Measurements from ENCODE around the gene HIBCH.
"Not testable (repeated sequence)": the region's sequence is repeated elsewhere in the genome, so short reads cannot be mapped to it uniquely, and the experiment has no call there.

Gene HIBCH

DNA sequence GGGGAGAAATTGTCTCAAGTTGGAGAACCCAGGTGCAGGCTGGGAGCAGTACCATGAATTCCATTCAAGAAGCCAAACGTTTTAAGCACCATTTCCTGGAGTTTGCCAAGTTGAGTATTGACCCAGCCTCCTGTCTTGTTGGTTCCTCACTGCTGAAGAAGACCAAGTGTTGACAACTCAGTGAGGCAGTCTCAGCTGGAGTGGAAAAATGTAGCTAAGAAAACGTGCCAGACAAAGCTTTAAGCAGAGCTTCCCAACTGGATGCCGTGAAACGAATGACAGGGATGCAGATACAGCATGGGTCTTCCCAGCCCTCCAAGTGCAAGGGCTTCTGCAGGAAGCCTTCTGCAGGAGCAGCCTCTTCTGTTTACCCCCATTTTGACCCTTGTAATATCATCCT lies 23.0 kb upstream of the HIBCH start:
- DNase-seq (ENCODE audit: low read depth) = no peak
- H3K4me3 ChIP-seq (ENCODE audit: low read length) = no peak overlapping the region
- TF ChIP-seq, protein P1, sequence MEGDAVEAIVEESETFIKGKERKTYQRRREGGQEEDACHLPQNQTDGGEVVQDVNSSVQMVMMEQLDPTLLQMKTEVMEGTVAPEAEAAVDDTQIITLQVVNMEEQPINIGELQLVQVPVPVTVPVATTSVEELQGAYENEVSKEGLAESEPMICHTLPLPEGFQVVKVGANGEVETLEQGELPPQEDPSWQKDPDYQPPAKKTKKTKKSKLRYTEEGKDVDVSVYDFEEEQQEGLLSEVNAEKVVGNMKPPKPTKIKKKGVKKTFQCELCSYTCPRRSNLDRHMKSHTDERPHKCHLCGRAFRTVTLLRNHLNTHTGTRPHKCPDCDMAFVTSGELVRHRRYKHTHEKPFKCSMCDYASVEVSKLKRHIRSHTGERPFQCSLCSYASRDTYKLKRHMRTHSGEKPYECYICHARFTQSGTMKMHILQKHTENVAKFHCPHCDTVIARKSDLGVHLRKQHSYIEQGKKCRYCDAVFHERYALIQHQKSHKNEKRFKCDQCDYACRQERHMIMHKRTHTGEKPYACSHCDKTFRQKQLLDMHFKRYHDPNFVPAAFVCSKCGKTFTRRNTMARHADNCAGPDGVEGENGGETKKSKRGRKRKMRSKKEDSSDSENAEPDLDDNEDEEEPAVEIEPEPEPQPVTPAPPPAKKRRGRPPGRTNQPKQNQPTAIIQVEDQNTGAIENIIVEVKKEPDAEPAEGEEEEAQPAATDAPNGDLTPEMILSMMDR (conservative IDR thresholded peaks at IDR 0.05; ENCODE audit: low read depth, low read length) = no peak

DNA sequence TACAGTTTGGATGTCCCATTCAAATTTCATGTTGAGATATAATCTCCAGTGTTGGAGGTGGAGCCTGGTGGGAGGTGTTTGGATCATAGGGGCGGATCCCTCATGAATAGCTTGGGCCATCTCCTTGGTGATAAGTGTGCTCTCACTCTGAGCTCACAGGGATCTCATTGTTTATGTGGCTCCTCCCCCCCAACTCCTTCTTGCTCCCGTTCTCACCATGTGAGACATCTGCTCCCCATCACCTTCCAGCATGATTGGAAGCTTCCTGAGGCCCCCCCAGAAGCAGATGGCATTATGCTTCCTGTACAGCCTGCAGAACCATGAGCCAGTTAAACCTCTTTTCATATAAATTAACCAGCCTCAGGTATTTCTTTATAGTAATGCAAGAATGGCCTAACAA lies 20.7 kb upstream of the HIBCH start:
- DNase-seq (ENCODE audit: low read depth) = no peak
- no peak overlapping the region for H3K4me3 ChIP-seq (ENCODE audit: low read length)
- TF ChIP-seq, protein P1 (conservative IDR thresholded peaks at IDR 0.05; ENCODE audit: low read depth, low read length) = no peak

DNA sequence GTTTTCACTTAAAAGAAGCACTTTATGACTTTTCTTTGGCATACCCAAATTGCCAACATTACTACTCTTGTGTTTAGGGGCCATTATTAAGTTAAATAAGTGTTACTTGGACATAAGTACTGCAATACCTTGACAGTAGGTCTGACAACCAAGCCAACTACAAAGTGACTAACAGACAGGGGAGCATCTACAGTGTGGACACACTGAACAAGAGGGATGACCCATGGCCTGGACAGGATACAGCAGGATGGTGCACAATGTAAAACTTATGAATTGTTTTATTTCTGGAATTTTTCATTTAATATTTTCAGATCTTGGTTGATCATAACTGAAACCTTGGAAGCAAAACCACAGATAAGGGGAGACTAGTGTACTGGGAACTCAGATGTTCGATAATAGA lies 19.8 kb upstream of the HIBCH start:
- no peak for DNase-seq (ENCODE audit: low read depth)
- H3K4me3 ChIP-seq (ENCODE audit: low read length) = no peak overlapping the region
- TF ChIP-seq, protein P1 (conservative IDR thresholded peaks at IDR 0.05; ENCODE audit: low read depth, low read length) = no peak

DNA sequence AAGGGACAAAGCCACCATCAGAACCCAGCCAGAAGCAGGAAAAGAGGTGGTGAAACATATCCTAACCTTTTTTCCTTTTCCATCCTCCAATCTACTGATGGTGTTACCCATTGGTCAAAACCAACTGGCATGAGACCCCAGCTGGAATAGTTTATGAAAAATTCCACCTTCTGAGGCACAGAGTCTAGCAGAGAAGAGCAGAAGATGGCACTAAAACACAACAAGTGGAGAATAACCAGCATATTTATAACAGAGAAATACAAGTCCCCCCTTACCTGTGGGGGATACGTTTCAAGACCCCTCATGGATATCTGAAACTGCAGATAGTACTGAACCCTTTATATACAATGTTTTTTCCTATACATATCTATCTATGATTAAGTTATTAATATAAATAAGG lies 18.8 kb upstream of the HIBCH start:
- DNase-seq (ENCODE audit: low read depth) = no peak
- no peak overlapping the region for H3K4me3 ChIP-seq (ENCODE audit: low read length)
- TF ChIP-seq, protein P1 (conservative IDR thresholded peaks at IDR 0.05; ENCODE audit: low read depth, low read length) = no peak

DNA sequence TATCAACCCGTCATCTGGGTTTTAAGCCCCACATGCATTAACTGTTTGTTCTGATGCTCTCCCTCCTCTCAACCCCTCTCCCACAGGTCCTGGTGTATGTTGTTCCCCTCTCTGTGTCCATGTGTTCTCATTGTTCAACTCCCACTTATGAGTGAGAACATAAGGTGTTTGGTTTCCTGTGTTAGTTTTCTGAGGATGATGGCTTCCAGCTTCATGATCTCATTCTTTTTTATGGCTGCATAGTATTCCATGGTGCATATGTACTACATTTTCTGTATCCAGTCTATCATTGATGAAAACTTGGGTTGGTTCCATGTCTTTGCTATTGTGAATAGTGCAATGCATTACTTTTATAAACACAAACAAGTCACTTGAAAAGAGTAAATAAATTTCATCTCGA lies 16.8 kb upstream of the HIBCH start:
- H3K4me3 ChIP-seq (ENCODE audit: low read length) = no peak overlapping the region
- no peak for DNase-seq (ENCODE audit: low read depth)
- TF ChIP-seq, protein P1 (conservative IDR thresholded peaks at IDR 0.05; ENCODE audit: low read depth, low read length) = no peak

DNA sequence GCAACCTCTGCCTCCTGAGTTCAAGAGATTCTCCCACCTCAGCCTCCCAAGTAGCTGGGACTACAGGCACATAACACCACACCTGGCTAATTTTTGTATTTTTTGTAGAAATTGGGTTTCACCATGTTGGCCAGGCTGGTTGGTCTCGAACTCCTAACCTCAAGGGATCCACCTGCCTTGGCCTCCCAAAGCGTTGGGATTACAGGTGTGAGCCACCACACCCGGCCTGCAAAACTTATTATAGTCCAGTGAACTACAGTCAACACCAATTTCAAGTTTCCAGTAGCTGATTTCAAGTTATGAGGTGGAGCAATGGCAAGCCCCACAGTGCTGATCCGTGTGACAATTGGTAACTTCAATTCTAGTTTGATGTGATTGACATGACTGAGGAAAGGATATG lies 16.0 kb upstream of the HIBCH start:
- not testable (repeated sequence) for H3K4me3 ChIP-seq (ENCODE audit: low read length); DNase-seq (ENCODE audit: low read depth)

DNA sequence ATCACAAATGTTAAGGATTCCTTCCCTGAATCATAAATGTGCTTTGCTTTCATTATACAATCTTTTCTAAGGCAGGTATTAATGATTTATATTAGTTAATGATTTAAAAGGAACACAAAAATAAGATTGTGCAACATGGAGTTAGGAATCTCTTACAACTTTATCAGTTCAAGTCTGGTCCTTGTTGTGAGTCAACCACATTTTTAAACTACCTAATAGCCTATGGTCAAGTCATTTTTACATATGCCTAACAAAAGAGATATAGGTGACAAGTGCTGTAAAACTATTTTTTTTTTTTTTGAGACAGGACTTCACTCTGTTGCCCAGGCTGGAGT lies 15.6 kb upstream of the HIBCH start:
- no peak overlapping the region for H3K4me3 ChIP-seq (ENCODE audit: low read length)
- TF ChIP-seq, protein P1 (conservative IDR thresholded peaks at IDR 0.05; ENCODE audit: low read depth, low read length) = no peak
- DNase-seq (ENCODE audit: low read depth) = no peak

All from retinal pigment epithelial cell (primary cell).